ENCODE data around the gene ST7L.

ST7L gene

GRCh38 chr1:112599477-112599876 lies 19.5 kb downstream of the ST7L start:
- DNase-seq (ENCODE audit: extremely low read depth, low read depth) = no peak

GRCh38 chr1:112594208-112594876 lies 24.6 kb downstream of the ST7L start:
- H3K4me3 ChIP-seq (replicated peaks; ENCODE audit: low read depth, low read length) = no peak overlapping the region
- TF ChIP-seq CTCF (IDR thresholded peaks at IDR 0.05; ENCODE audit: low read depth, low read length, missing control alignments) = no peak
- DNase-seq (ENCODE audit: extremely low read depth, low read depth) = no peak

More at GRCh38 chr1:112599477-112599876, 19.5 kb downstream of the ST7L start:
- no peak for TF ChIP-seq CTCF (IDR thresholded peaks at IDR 0.05; ENCODE audit: low read depth, low read length, missing control alignments)
- H3K4me3 ChIP-seq (replicated peaks; ENCODE audit: low read depth, low read length) = no peak overlapping the region

GRCh38 chr1:112589766-112590165 lies 29.2 kb downstream of the ST7L start:
- DNase-seq (ENCODE audit: extremely low read depth, low read depth) = no peak
- TF ChIP-seq CTCF (IDR thresholded peaks at IDR 0.05; ENCODE audit: low read depth, low read length, missing control alignments) = no peak
- H3K4me3 ChIP-seq (replicated peaks; ENCODE audit: low read depth, low read length) = no peak overlapping the region

- no peak for DNase-seq (ENCODE audit: extremely low read depth, low read depth)
- no peak for TF ChIP-seq CTCF (IDR thresholded peaks at IDR 0.05; ENCODE audit: low read depth, low read length, missing control alignments)
- no peak overlapping the region for H3K4me3 ChIP-seq (replicated peaks; ENCODE audit: low read depth, low read length)
Observed at GRCh38 chr1:112583366-112583765, 35.6 kb downstream of the ST7L start.

GRCh38 chr1:112581586-112582192 lies 37.3 kb downstream of the ST7L start:
- TF ChIP-seq CTCF (IDR thresholded peaks at IDR 0.05; ENCODE audit: low read depth, low read length, missing control alignments) = no peak
- H3K4me3 ChIP-seq (replicated peaks; ENCODE audit: low read depth, low read length) = no peak overlapping the region
- no peak for DNase-seq (ENCODE audit: extremely low read depth, low read depth)

GRCh38 chr1:112579801-112580510 lies 39.0 kb downstream of the ST7L start:
- DNase-seq (ENCODE audit: extremely low read depth, low read depth) = no peak
- no peak for TF ChIP-seq CTCF (IDR thresholded peaks at IDR 0.05; ENCODE audit: low read depth, low read length, missing control alignments)
- no peak overlapping the region for H3K4me3 ChIP-seq (replicated peaks; ENCODE audit: low read depth, low read length)
